AG04450 (cell line): ENCODE data around the gene SLC4A4. TPM values are rescaled to one million over a fixed set of nuclear protein-coding genes. Genes with fewer than 3 reads are reported as not detected.

ENCODE experiments used
- CTCF ChIA-PET: fragments of 300-600, 350-600 bp; formaldehyde crosslinking; extraction: SDS; loops from one replicate; lab custom pipeline; 2022; ENCODE audit warnings: antibody characterized with exemption, inconsistent platforms; lab: Charles Lee
- POLR2A ChIA-PET: fragments of 350-600 bp; formaldehyde crosslinking; extraction: SDS; loops from one replicate; lab custom pipeline; 2021; ENCODE audit warnings: antibody characterized with exemption, inconsistent platforms; lab: Yijun Ruan, JAX
- DNase-seq: peaks from one replicate; pipeline ENCODE4 v3.0.0-alpha.2; 2011; ENCODE audit warnings: low read depth, low spot score
- H3K27ac ChIP-seq: one replicate; pipeline ENCODE4 v1.5.1; 2012; ENCODE audit warnings: low read depth, low read length, control low read depth
- H3K27me3 ChIP-seq: one replicate; pipeline ENCODE4 v1.6.0; 2012; ENCODE audit warnings: low read length; ENCODE audit not compliant: control insufficient read depth, insufficient read depth
- H3K4me3 ChIP-seq: 2 replicates; pipeline ENCODE4 v1.5.1; 2011; ENCODE audit warnings: mild to moderate bottlenecking, low read depth, low read length, control low read depth
- H3K9me3 ChIP-seq: 2 replicates; pipeline ENCODE4 v1.5.1; 2012; ENCODE audit warnings: low read length; ENCODE audit not compliant: control insufficient read depth, insufficient read depth
- CTCF ChIP-seq: IDR thresholded peaks from 2 replicates; pipeline ENCODE4 v1.5.1; 2011; ENCODE audit warnings: low read depth, low read length, control low read depth, inconsistent platforms
- polyA plus RNA-seq: library from polyadenylated mRNA; depleted of rRNA; stranded (reverse); fragments of >200 nt; gene quantifications from 2 replicates; pipeline ENCODE4 v1.2.3, GENCODE V29; 2011

The SLC4A4 gene
- polyA plus RNA-seq, 1 experiment, result 17.5 TPM

GRCh38 chr4:71444395-71444794, 105.6 kb downstream of the SLC4A4 start:
- Histone ChIP-seq H3K9me3 (no peaks in the 10 kb centered on the region), H3K27me3 (no peaks in the 10 kb centered on the region), H3K27ac (no peak overlapping the region), H3K4me3 (no peak overlapping the region)
- ChIA-PET CTCF (interaction anchor here (0.6 to 1.9 kb wide), 4 partner anchors 9 to 215 kb away, joined by 3 to 6 read pairs (median 4); no protein-coding TSS in a partner anchor), POLR2A (no interaction called here)
- no peak for DNase-seq
- no peak for TF ChIP-seq CTCF

GRCh38 chr4:71445811-71446210, 107.0 kb downstream of the SLC4A4 start:
- DNase-seq, result no peak
- ChIA-PET CTCF (no interaction called here), POLR2A (no interaction called here)
- no peaks in the 10 kb centered on the region for H3K9me3 ChIP-seq
- no peak overlapping the region for H3K27ac ChIP-seq
- no peaks in the 10 kb centered on the region for H3K27me3 ChIP-seq
- no peak for TF ChIP-seq CTCF
- H3K4me3 ChIP-seq, result no peak overlapping the region

- DNase-seq, result no peak
- TF ChIP-seq CTCF, result no peak
- Histone ChIP-seq H3K9me3 (no peaks in the 10 kb centered on the region), H3K4me3 (no peak overlapping the region), H3K27ac (no peak overlapping the region), H3K27me3 (no peaks in the 10 kb centered on the region)
- ChIA-PET CTCF (no interaction called here), POLR2A (no interaction called here)
These were observed 107.8 kb downstream of the SLC4A4 start for GRCh38 chr4:71446479-71447081.

- no peak for TF ChIP-seq CTCF
- CTCF ChIA-PET, result no interaction called here
- H3K27ac ChIP-seq, result no peak overlapping the region
- POLR2A ChIA-PET, result no interaction called here
- DNase-seq, result no peak
- no peak overlapping the region for H3K4me3 ChIP-seq
- H3K27me3 ChIP-seq, result no peaks in the 10 kb centered on the region
- H3K9me3 ChIP-seq, result no peaks in the 10 kb centered on the region
These were observed 110.2 kb downstream of the SLC4A4 start for GRCh38 chr4:71449040-71449439.

- TF ChIP-seq CTCF, result no peak
- H3K9me3 ChIP-seq, result no peaks in the 10 kb centered on the region
- POLR2A ChIA-PET, result no interaction called here
- H3K4me3 ChIP-seq, result no peak overlapping the region
- no peak overlapping the region for H3K27ac ChIP-seq
- no peak for DNase-seq
- CTCF ChIA-PET, result no interaction called here
- H3K27me3 ChIP-seq, result no peaks in the 10 kb centered on the region
These were observed 111.1 kb downstream of the SLC4A4 start for GRCh38 chr4:71449878-71450277.
